ENCODE data around the gene KLHDC9. TPM values are rescaled to one million over a fixed set of nuclear protein-coding genes. Genes with fewer than 3 reads are reported as not detected.

The KLHDC9 gene
- polyA plus RNA-seq, 1 donor (not counting 4 experiments of a cell fraction or from before 2014, with no cell fraction given), result 0.54 TPM

- Histone ChIP-seq H3K9ac (ENCODE audit: control insufficient read depth, extremely low read depth, insufficient read depth, low read length) (peak overlapping the region; percentile 12), H3K79me2 (ENCODE audit: control insufficient read depth, insufficient read depth, low read length) (no peaks in the 10 kb centered on the region), H3K27me3 (ENCODE audit: control insufficient read depth, extremely low read depth, insufficient read depth, low read length) (no peaks in the 10 kb centered on the region), H3K4me3 (ENCODE audit: control insufficient read depth in 2 of 3, extremely low read depth in 1 of 3, insufficient read depth in 2 of 3, low read depth in 1 of 3, low read length in 3 of 3) (no peak overlapping the region), H3K9me3 (ENCODE audit: control insufficient read depth, low read depth, low read length) (no peaks in the 10 kb centered on the region), H3K4me1 (ENCODE audit: control insufficient read depth, extremely low read depth, insufficient read depth, low read length) (peaks cover 53% of the 10 kb centered on the region), H4K20me1 (ENCODE audit: control insufficient read depth, extremely low read depth, insufficient read depth, low read length) (no peaks in the 10 kb centered on the region), H3K4me2 (ENCODE audit: control insufficient read depth, extremely low read depth, insufficient read depth, low read depth, low read length) (no peak overlapping the region), H3K9me1 (ENCODE audit: control insufficient read depth, extremely low read depth, insufficient read depth, low read length) (no peaks in the 10 kb centered on the region), H2AFZ (ENCODE audit: control insufficient read depth, low read length) (no peak overlapping the region), H3K27ac (ENCODE audit: control insufficient read depth, insufficient read depth, low read length) (no peak overlapping the region), H3K36me3 (ENCODE audit: control insufficient read depth in 2 of 2, extremely low read depth in 1 of 2, insufficient read depth in 2 of 2, low read length in 2 of 2) (no peaks in the 10 kb centered on the region)
- DNase-seq (ENCODE audit: low read depth, low spot score) (no peak), FAIRE-seq (no peak)
- no peak for TF ChIP-seq CTCF (optimal IDR thresholded peaks at IDR 0.05 in 1 of 3, IDR thresholded peaks at IDR 0.05 in 1 of 3, conservative IDR thresholded peaks at IDR 0.05 in 1 of 3; ENCODE audit: extremely low read depth in 1 of 3, insufficient read depth in 2 of 3, low read length in 3 of 3)
- dilution Hi-C loops (cut with MboI; ENCODE audit: extremely low pct_ligation_motif_present, low sequenced_read_pairs), result no loop called here
Measured at GRCh38 chr1:161089938-161090337, 8.2 kb upstream of the KLHDC9 start.

GRCh38 chr1:161090617-161091016 lies 7.5 kb upstream of the KLHDC9 start:
- no peak overlapping the region for H2AFZ ChIP-seq (ENCODE audit: control insufficient read depth, low read length)
- DNase-seq (ENCODE audit: low read depth, low spot score) (no peak), FAIRE-seq (no peak)
- H3K4me2 ChIP-seq (ENCODE audit: control insufficient read depth, extremely low read depth, insufficient read depth, low read depth, low read length), result no peak overlapping the region
- H3K79me2 ChIP-seq (ENCODE audit: control insufficient read depth, insufficient read depth, low read length), result no peaks in the 10 kb centered on the region
- H4K20me1 ChIP-seq (ENCODE audit: control insufficient read depth, extremely low read depth, insufficient read depth, low read length), result no peaks in the 10 kb centered on the region
- H3K9me3 ChIP-seq (ENCODE audit: control insufficient read depth, low read depth, low read length), result no peaks in the 10 kb centered on the region
- H3K27me3 ChIP-seq (ENCODE audit: control insufficient read depth, extremely low read depth, insufficient read depth, low read length), result no peaks in the 10 kb centered on the region
- H3K27ac ChIP-seq (ENCODE audit: control insufficient read depth, insufficient read depth, low read length), result no peak overlapping the region
- dilution Hi-C loops (cut with MboI; ENCODE audit: extremely low pct_ligation_motif_present, low sequenced_read_pairs), result no loop called here
- no peak overlapping the region for H3K9ac ChIP-seq (ENCODE audit: control insufficient read depth, extremely low read depth, insufficient read depth, low read length)
- H3K4me3 ChIP-seq (ENCODE audit: control insufficient read depth in 2 of 3, extremely low read depth in 1 of 3, insufficient read depth in 2 of 3, low read depth in 1 of 3, low read length in 3 of 3), result no peak overlapping the region
- no peaks in the 10 kb centered on the region for H3K9me1 ChIP-seq (ENCODE audit: control insufficient read depth, extremely low read depth, insufficient read depth, low read length)
- H3K36me3 ChIP-seq (ENCODE audit: control insufficient read depth in 2 of 2, extremely low read depth in 1 of 2, insufficient read depth in 2 of 2, low read length in 2 of 2), result no peaks in the 10 kb centered on the region
- TF ChIP-seq CTCF (optimal IDR thresholded peaks at IDR 0.05 in 1 of 3, IDR thresholded peaks at IDR 0.05 in 1 of 3, conservative IDR thresholded peaks at IDR 0.05 in 1 of 3; ENCODE audit: extremely low read depth in 1 of 3, insufficient read depth in 2 of 3, low read length in 3 of 3), result no peak
- TF ChIP-seq EZH2 (IDR thresholded peaks at IDR 0.05; ENCODE audit: low read length), result no peak
- peaks cover 46% of the 10 kb centered on the region for H3K4me1 ChIP-seq (ENCODE audit: control insufficient read depth, extremely low read depth, insufficient read depth, low read length)
